ENCODE data around the gene UBTD2. TPM values are rescaled to one million over a fixed set of nuclear protein-coding genes. Genes with fewer than 3 reads are reported as not detected.

The UBTD2 gene
- total RNA-seq, 1 donor from 2014 or later = 18.8 TPM

GRCh38 chr5:172173564-172174153 is 109.9 kb downstream of the UBTD2 start:
- ATAC-seq = peak; percentile 22
- H3K27me3 ChIP-seq = no peaks in the 10 kb centered on the region
- intact Hi-C loops (cut with DNase I) = no loop called here
- H3K36me3 ChIP-seq = no peaks in the 10 kb centered on the region
- peak overlapping the region; percentile 56 for H3K27ac ChIP-seq
- H3K4me3 ChIP-seq = peak overlapping the region; percentile 40
- no peaks in the 10 kb centered on the region for H3K9me3 ChIP-seq
- TF ChIP-seq CTCF (IDR thresholded peaks at IDR 0.05) = no peak
- H3K4me1 ChIP-seq = peaks cover 71% of the 10 kb centered on the region
- DNase-seq = no peak

GRCh38 chr5:172172912-172173563 is 110.5 kb downstream of the UBTD2 start:
- Histone ChIP-seq H3K27ac (peak overlapping the region; percentile 56), H3K9me3 (no peaks in the 10 kb centered on the region), H3K36me3 (no peaks in the 10 kb centered on the region), H3K4me3 (no peak overlapping the region), H3K4me1 (peaks cover 72% of the 10 kb centered on the region), H3K27me3 (no peaks in the 10 kb centered on the region)
- intact Hi-C loops (cut with DNase I) = no loop called here
- ATAC-seq (no peak), DNase-seq (no peak)
- no peak for TF ChIP-seq CTCF (IDR thresholded peaks at IDR 0.05)

GRCh38 chr5:172171118-172171517 is 112.4 kb downstream of the UBTD2 start:
- H3K36me3 ChIP-seq = no peaks in the 10 kb centered on the region
- TF ChIP-seq CTCF (IDR thresholded peaks at IDR 0.05) = no peak
- ATAC-seq = no peak
- no peaks in the 10 kb centered on the region for H3K27me3 ChIP-seq
- peaks cover 63% of the 10 kb centered on the region for H3K4me1 ChIP-seq
- intact Hi-C loops (cut with DNase I) = no loop called here
- no peaks in the 10 kb centered on the region for H3K9me3 ChIP-seq
- H3K4me3 ChIP-seq = no peak overlapping the region
- H3K27ac ChIP-seq = no peak overlapping the region
- no peak for DNase-seq

- Histone ChIP-seq H3K4me3 (no peak overlapping the region), H3K4me1 (peaks cover 62% of the 10 kb centered on the region), H3K36me3 (no peaks in the 10 kb centered on the region), H3K27me3 (no peaks in the 10 kb centered on the region), H3K27ac (no peak overlapping the region), H3K9me3 (no peaks in the 10 kb centered on the region)
- TF ChIP-seq CTCF (IDR thresholded peaks at IDR 0.05) = no peak
- no peak for DNase-seq
- intact Hi-C loops (cut with DNase I) = no loop called here
- ATAC-seq = no peak
These were observed 113.3 kb downstream of the UBTD2 start for GRCh38 chr5:172170251-172170701.

GRCh38 chr5:172169216-172169615 is 114.3 kb downstream of the UBTD2 start:
- no peak for ATAC-seq
- H3K27me3 ChIP-seq = no peaks in the 10 kb centered on the region
- H3K36me3 ChIP-seq = no peaks in the 10 kb centered on the region
- H3K9me3 ChIP-seq = no peaks in the 10 kb centered on the region
- no peak overlapping the region for H3K4me3 ChIP-seq
- intact Hi-C loops (cut with DNase I) = no loop called here
- no peak for TF ChIP-seq CTCF (IDR thresholded peaks at IDR 0.05)
- peaks cover 61% of the 10 kb centered on the region for H3K4me1 ChIP-seq
- H3K27ac ChIP-seq = no peak overlapping the region
- DNase-seq = no peak

All from upper lobe of right lung (tissue), 1 donor.